ENCODE data around the gene ANAPC16. TPM values are rescaled to one million over a fixed set of nuclear protein-coding genes. Genes with fewer than 3 reads are reported as not detected.
A peak's percentile ranks its signal among the peaks of the same experiment; 100 is the strongest.

ANAPC16 gene
- total and polyA plus RNA-seq, 10 donors: 70.8 to 239 (median 106) TPM

GRCh38 chr10:72170733-72171132 is 45.1 kb upstream of the ANAPC16 start:
- H3K27ac ChIP-seq: no peak overlapping the region
- H3K4me1 ChIP-seq: peaks cover 0 to 25% (median 5%) of the 10 kb centered on the region in 6 donors
- WGBS, 5 donors: 93 to 98% (median 93%) methylated on average over 4 of the region's 4 CpGs
- no peak for TF ChIP-seq POLR2A (IDR thresholded peaks at IDR 0.05)
- TF ChIP-seq, protein P1, sequence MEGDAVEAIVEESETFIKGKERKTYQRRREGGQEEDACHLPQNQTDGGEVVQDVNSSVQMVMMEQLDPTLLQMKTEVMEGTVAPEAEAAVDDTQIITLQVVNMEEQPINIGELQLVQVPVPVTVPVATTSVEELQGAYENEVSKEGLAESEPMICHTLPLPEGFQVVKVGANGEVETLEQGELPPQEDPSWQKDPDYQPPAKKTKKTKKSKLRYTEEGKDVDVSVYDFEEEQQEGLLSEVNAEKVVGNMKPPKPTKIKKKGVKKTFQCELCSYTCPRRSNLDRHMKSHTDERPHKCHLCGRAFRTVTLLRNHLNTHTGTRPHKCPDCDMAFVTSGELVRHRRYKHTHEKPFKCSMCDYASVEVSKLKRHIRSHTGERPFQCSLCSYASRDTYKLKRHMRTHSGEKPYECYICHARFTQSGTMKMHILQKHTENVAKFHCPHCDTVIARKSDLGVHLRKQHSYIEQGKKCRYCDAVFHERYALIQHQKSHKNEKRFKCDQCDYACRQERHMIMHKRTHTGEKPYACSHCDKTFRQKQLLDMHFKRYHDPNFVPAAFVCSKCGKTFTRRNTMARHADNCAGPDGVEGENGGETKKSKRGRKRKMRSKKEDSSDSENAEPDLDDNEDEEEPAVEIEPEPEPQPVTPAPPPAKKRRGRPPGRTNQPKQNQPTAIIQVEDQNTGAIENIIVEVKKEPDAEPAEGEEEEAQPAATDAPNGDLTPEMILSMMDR (IDR thresholded peaks at IDR 0.05 in 8 of 11, conservative IDR thresholded peaks at IDR 0.05 in 3 of 11): no peak
- no peak for TF ChIP-seq POLR2AphosphoS5 (IDR thresholded peaks at IDR 0.05)
- no peaks in the 10 kb centered on the region for H3K27me3 ChIP-seq (replicated peaks in 1 of 7)
- no peak for DNase-seq
- intact Hi-C loops (cut with DNase I; ENCODE audit: low total_unique reads): no loop called here
- H3K4me3 ChIP-seq: no peak overlapping the region
- no peaks in the 10 kb centered on the region for H3K9me3 ChIP-seq
- peaks cover 0 to 37% (median 0%) of the 10 kb centered on the region in 6 donors for H3K36me3 ChIP-seq

DNA sequence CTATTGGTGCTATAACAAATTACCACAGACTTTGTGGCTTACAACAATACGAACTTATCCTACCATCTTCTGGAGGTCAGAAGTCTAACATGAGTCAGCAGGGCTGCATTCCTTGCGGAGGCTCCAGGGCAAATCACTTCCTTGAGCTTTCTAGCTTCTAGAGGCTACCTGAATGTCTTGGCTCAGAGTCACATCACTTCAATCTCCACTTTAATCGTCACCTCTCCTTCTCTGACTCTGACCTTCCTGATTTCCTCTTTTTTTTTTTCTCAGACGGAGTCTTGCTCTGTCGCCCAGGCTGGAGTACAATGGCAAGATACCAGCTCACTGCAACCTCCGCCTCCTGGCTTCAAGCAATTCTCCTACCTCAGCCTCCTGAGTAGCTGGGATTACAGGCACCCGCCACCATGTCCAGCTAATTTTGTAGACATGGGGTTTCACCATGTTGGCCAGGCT is 44.6 kb upstream of the ANAPC16 start:
- H3K36me3 ChIP-seq: peaks cover 0 to 37% (median 0%) of the 10 kb centered on the region in 6 donors
- 53 to 75% (median 61%) methylated on average over 7 of the region's 7 CpGs for WGBS, 5 donors
- TF ChIP-seq, protein P1 (IDR thresholded peaks at IDR 0.05 in 8 of 11, conservative IDR thresholded peaks at IDR 0.05 in 3 of 11): no peak
- H3K27ac ChIP-seq: peak overlapping the region in 1 of 8 donors; percentile 14
- H3K4me1 ChIP-seq: peaks cover 0 to 26% (median 5%) of the 10 kb centered on the region in 6 donors
- intact Hi-C loops (cut with DNase I; ENCODE audit: low total_unique reads): no loop called here
- no peaks in the 10 kb centered on the region for H3K9me3 ChIP-seq
- no peak overlapping the region for H3K4me3 ChIP-seq
- no peaks in the 10 kb centered on the region for H3K27me3 ChIP-seq (replicated peaks in 1 of 7)
- no peak for DNase-seq

DNA sequence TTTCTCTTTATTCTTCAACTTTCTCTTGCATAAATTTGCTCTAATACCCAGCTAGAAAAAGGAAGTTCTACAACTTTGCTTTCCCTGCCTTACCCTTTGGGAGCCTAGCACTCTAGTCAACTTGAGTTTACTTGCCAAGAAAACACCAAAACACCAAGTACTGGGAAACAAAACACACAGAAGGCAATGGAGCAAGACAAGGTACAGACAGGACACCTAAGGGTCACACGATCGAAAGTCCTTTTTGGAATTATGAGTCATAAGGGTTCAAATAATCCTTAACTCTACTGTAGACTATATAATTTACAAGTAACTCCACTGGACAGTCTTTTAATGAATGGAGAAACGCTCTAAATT is 42.6 kb upstream of the ANAPC16 start:
- H3K9me3 ChIP-seq: no peaks in the 10 kb centered on the region
- peak overlapping the region in 1 of 8 donors; percentile 2 for H3K27ac ChIP-seq
- no peak overlapping the region for H3K4me3 ChIP-seq
- H3K36me3 ChIP-seq: peaks cover 0 to 42% (median 3%) of the 10 kb centered on the region in 6 donors
- no peaks in the 10 kb centered on the region for H3K27me3 ChIP-seq (replicated peaks in 1 of 7)
- TF ChIP-seq, protein P1 (IDR thresholded peaks at IDR 0.05 in 8 of 11, conservative IDR thresholded peaks at IDR 0.05 in 3 of 11): no peak
- TF ChIP-seq POLR2AphosphoS5 (IDR thresholded peaks at IDR 0.05) (no peak), POLR2A (IDR thresholded peaks at IDR 0.05) (no peak)
- DNase-seq: no peak
- peaks cover 0 to 26% (median 5%) of the 10 kb centered on the region in 6 donors for H3K4me1 ChIP-seq
- intact Hi-C loops (cut with DNase I; ENCODE audit: low total_unique reads): no loop called here
- WGBS, 5 donors: 88 to 98% (median 93%) methylated on average over 3 of the region's 3 CpGs

DNA sequence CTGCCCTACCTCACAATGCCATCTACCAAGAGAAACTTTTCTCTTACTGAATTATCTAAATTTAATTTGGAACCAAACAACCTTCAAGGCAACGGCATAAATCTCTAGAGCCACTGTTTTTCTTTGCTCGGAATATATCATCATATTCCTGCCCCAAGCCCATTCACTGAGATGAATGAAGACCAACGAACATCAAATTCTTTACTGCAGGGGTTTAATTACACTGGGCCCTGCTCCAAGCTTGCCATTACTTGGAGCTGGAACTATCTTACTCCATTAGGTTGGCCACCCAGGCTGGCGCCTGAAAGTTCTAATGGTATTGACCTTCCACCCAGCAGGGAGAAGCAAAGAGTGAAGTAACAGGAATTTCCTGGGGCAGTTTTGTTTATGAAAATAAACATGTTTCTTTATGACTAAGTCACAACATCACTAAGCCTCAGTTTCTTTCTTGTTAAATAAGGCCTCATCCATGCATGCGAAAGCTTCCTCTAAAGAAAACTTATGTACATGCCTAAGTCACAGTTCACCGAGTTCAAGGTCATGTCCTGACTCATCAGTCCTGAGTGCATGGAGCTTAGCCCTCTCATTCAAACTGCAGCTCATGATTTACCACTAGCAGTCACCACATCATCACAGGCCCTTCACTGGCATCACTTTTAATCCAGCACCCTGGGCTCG is 42.1 kb upstream of the ANAPC16 start:
- no peaks in the 10 kb centered on the region for H3K9me3 ChIP-seq
- intact Hi-C loops (cut with DNase I; ENCODE audit: low total_unique reads): no loop called here
- no peak for DNase-seq
- no peak overlapping the region for H3K4me3 ChIP-seq
- 79 to 89% (median 88%) methylated on average over 7 of the region's 7 CpGs for WGBS, 5 donors
- no peaks in the 10 kb centered on the region for H3K27me3 ChIP-seq (replicated peaks in 1 of 7)
- TF ChIP-seq POLR2AphosphoS5 (IDR thresholded peaks at IDR 0.05) (no peak), POLR2A (IDR thresholded peaks at IDR 0.05) (no peak)
- TF ChIP-seq, protein P1 (IDR thresholded peaks at IDR 0.05 in 8 of 11, conservative IDR thresholded peaks at IDR 0.05 in 3 of 11): no peak
- peak overlapping the region in 1 of 8 donors; percentile 2 for H3K27ac ChIP-seq
- H3K36me3 ChIP-seq: peaks cover 0 to 44% (median 8%) of the 10 kb centered on the region in 6 donors
- peaks cover 0 to 26% (median 5%) of the 10 kb centered on the region in 6 donors for H3K4me1 ChIP-seq
